Epithelial cell of prostate (primary cell): Measurements from ENCODE around the gene CAD.
"Not testable (repeated sequence)": the region's sequence is repeated elsewhere in the genome, so short reads cannot be mapped to it uniquely, and the experiment has no call there.

ENCODE experiments used
- DNase-seq: peaks from one replicate; pipeline ENCODE4 v3.0.0-alpha.2; 2011; ENCODE audit warnings: low read depth, low spot score
- H3K27ac ChIP-seq: fragments of 450-650 bp; 2 replicates; pipeline ENCODE4 v1.5.1; 2017; ENCODE audit warnings: mild to moderate bottlenecking

CAD gene

DNA sequence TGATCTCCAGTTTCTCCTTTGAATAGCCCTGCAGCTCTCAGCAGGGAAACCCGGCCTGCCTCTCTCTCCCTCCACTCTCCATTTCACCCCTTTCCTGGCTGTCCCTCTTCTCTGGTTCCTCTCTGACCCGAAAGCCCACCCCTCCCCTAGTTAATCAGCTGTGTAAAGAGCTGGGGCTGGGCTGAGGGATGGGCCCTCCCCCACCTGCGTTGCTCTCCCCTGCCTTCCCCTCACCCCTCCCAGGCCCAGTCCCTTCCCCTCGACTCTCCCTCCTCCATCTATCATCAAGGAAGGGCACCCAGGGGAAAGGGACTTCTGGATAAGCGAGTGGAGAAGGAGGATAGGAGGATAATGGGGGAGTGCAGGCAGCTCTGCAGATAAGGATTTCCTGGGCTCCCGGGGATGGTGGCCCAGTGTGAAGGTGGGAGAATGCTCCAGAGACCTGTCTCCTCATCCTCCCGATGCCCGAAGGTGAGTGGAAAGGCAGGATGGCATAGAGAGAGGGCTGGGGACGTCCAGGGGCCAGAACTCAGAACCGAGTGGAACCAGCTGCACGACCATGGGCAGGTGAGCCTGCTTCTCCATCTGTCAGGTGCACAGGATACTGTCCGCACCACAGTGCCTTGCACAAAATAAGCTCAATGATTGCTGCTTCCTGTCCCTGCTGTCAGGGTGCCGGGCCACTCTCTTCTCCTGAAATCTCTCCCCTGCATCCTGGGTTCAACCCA is 33.6 kb downstream of the CAD start:
- no peak overlapping the region for H3K27ac ChIP-seq
- no peak for DNase-seq

DNA sequence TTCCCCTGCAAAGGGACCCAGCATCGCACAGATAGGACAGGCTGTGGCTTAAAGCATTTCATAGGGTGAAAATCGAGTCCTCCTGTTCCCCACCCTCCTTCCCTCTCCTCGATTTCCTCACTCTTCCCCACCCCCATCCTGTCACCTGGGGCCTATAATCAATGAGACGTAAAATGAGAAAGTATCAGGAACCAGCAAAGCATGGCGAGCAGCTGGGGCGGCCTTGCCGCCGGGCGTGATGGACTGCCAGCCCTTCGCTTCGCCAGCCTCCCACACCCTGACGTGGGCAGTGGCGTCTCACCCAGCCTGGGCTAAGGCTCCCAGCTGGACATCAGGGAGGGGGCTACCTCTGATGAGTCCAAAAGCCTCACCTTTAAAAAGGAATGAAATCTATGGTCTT is 34.6 kb downstream of the CAD start:
- DNase-seq = no peak
- no peak overlapping the region for H3K27ac ChIP-seq

DNA sequence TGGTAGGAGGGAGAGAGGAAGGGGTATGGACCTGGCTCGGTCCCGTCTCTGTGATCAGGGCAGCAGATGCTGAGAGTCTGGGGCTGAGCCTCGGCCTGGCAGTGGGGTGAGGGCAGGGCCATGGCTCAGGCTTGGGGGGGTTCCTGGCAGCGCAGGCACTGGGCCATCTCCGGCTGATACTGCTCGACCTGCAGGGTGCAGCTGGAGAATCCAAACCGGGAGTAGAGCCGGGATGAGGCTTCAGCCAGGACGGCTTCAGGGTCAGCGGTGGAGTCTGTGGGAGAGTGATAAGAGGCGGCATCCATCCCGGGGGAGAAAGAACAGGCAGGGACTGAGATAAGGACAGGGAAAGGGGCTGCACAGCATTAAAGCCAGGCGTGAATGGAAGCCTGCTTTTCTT is 38.0 kb downstream of the CAD start:
- no peak overlapping the region for H3K27ac ChIP-seq
- DNase-seq = no peak

DNA sequence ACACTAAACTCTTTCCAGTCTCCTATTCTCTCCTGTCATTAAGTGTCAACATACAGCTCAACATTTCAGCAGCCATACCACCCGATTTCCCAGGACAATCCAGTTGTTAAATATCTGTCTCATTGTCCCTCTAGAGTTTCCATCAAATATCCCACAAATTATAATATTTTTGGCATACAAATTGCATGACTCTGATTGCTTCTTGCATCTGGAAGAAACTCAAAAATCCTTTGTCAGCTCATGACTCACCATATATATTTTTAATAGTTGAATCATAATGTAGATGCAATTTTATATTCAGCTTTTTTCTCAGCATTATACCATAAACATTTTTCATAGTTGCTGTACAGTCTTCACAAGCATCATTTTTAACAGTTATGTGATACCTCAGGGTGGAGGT is 38.5 kb downstream of the CAD start:
- H3K27ac ChIP-seq = no peak overlapping the region
- DNase-seq = no peak

DNA sequence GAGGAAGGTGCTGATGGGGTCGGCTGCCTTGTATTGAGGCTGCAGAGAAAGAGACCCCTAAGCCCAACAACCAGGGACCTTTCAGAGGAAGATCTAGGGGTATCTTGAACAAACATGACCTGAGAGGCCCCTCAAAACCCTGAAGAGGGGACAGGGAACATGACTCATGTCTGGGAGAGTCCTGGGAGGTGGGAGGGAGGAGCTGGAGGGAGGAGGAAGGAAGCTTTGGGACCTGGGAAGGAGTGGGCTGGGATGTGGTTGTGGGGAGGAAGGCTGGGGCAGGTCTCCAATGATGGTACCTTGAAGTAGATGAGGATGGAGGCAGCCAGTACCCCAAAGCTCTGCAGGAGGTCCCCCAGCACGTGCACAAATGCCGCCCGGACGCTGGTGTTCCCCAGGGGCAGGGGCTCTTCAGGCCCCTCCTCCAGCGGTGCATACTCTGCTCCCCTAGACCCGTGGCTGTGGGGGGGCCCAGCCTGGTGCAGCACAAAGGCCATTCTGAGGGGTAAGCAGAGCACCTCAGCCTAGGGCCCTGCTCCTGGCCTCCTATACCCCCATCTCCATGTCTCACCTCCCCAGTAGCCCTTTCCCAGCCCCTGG is 39.8 kb downstream of the CAD start:
- DNase-seq = no peak
- H3K27ac ChIP-seq = no peak overlapping the region

DNA sequence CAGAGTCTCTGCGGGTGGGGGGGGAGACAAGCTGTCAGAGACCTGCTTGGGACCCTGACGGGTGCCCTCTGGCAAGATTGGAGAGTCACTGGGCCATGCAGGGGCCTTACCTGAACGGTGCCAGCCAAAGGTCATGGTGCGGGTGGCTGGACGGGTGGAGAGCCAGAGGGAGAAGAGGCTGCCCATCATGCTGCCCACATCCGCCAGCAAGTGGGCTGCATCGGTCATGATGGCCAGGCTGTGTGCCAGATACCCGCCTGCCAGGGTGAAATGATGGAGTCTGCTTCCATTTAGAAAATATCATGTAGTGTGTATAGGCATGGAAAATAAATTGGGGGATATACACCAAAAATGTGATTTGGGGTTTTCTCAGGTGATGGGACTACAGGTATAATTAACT is 40.9 kb downstream of the CAD start:
- DNase-seq = no peak

DNA sequence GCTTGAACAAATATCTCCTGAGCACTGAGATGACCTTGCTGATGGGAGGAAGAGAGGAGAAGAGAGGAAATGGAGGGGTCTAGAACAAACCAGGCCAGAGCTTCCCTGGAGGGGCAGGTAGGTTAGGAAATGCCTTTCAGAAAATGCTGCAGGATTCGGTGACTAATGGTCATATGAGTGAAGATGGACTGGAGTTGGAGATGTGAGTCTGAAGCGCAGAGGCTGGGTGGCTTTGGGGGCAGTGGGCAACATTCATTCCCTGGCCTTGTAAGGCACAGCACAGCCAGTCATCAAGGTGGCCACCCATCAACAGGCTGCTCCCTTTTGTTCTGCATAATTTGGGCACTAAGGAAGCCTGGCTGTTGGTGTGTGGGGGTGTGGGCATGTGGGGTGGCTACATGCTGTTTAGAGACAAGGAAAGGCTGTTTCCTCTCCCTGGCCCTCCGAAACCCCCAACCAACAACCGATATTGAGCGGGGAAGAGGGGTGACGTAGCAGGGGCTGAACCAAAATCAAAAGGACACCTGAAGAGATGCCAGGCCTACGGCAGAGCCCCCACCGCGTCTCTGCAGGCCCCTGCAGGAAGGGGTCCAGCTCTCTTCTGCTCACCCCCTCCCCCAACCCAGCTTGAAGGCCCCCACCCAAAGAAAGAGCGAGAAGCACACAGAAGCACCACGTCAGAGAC is 44.2 kb downstream of the CAD start:
- no peak for DNase-seq
- H3K27ac ChIP-seq = no peak overlapping the region

More for the DNA sequence above, 40.9 kb downstream of the CAD start:
- no peak overlapping the region for H3K27ac ChIP-seq

DNA sequence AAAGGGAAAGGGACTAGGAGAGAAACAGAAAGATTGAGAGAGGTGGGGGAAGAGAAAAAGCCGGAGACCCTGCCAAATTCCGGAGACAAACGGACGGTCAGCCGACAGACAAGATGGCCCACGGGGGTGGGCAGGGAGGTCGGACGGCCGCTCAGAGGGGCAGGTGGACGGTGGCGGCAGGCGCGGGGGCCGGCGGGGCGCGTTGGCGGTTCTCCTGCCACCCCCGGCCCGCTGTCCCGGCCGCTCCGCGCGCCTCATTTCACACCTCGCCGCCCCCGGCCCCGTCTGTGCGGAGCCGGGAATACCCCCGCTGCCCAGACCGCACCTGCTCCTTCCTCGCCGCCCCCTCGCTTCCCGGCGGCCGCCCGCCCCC is 44.7 kb downstream of the CAD start:
- H3K27ac ChIP-seq = no peak overlapping the region
- DNase-seq = no peak

DNA sequence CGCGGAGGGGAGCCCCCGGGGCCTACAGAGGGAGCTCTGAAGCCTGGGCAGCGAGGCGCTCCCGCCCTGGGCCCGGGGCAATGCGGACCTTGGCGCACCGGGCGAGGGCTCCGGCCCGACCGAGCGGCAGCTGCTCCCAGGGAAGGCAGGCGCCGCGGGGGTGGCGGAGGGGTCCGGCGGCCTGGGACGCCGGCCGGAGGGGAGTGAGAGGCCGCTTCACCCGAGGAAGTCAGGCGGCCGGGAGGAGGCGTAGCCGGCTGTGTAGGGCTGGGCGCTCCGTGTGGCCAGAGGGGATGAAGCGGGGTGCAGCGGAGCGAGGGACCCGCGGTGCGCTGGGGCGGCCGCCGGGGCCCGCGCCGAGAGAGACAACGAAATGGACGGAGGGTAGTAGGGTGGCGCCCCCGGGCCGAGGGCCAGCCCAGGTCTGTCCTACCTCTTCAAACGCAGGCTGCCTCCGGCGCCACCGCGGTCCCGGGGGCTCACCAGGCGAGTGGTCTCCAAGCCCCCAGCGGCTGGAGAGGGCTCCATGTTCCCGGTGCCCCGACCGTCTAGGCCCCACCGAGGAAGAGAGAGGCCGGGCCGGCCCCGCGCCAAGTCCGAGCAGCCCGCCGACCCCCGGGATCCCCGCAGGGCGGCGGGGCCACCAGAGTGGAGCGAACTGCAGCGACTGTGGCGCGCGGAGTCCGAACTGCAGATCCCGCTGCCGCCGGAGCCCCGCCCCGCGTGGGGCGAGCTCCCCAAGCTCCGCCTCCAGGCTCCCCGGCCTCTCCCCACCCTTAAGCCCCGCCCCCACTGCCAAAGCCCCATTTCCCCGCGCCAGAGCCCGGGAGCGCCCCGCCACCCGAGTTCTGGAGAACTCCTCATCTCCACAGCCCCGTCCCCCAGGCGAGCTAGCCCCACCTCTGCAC is 45.5 kb downstream of the CAD start, which contains the start of gene SLC30A3:
SLC30A3 (minus strand) TSS at position 669 of the 908 bp plus-strand sequence; CDS start at position 528, 141 bp downstream.
- DNase-seq = no peak
- no peak within 1 kb of the TSS for H3K27ac ChIP-seq

DNA sequence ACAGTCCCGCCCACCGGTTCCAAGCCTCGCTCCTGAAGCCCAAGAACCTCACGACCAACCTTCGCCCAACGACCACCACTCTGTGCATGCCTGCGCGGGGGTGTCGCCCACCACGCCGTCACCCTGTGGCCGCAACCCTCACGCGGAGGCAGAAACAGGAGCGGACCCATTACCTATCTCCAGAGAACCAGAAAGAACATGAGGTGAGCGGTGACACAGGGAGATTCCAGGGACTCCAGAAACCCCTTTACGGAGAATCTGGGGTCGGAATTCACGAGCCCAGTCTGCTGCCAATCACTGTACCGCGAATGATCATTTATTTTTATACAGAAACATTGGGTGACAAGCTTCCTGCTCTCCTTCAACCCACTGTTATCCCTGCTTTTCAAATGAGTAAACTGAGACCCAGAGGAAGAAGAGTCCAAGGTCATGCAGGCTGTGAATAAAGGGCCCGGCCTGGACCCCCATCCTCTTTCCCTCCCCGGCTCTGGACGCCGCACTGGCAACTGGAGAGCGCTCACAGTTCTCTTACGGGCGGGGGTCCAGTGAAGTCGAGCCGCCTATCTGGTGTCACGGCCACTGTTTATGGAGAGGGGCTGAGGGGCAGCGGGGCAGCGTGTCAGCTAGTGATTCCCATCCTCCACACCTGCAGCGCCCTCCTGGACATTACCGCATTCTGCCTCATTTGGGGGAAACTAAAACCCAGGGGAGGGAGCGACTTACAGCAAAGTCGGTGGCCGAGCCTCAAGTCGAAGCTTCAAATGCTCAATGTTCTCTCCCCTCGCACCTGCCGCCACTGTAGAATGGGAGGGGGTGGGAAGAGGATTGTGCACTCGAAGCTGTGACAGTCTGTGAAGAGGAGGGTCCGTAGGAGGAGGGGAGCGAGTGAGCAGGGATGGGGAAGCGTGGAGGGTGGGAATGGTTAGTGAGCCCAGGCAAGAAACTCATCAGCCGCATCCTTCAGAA is 46.4 kb downstream of the CAD start:
- DNase-seq = no peak
- no peak overlapping the region for H3K27ac ChIP-seq

DNA sequence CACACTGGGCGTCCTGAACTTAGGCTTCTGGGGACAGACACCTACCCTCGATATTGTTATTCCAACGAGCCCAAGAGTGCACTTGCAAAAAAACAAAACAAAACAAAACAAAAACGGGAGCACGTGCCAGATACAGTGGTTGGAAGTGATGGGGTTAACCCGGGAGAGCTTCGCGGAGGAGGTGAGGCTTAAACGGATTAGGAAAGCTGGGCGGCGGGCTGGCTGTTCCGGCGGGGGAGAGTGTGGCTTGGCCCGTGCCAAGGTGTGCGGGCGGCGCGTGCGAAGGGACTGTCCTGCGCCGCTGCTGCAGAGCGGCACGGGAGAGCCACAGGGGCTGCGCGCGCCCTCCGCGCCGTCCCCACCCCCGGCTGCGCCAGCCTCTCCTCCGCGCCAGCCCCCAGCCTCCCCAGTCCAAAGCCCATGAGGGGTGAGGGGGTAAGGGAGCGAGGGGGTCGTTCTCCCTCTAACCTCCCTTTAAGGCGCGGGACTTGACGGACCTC is 47.1 kb downstream of the CAD start:
- no peak for DNase-seq
- no peak overlapping the region for H3K27ac ChIP-seq

DNA sequence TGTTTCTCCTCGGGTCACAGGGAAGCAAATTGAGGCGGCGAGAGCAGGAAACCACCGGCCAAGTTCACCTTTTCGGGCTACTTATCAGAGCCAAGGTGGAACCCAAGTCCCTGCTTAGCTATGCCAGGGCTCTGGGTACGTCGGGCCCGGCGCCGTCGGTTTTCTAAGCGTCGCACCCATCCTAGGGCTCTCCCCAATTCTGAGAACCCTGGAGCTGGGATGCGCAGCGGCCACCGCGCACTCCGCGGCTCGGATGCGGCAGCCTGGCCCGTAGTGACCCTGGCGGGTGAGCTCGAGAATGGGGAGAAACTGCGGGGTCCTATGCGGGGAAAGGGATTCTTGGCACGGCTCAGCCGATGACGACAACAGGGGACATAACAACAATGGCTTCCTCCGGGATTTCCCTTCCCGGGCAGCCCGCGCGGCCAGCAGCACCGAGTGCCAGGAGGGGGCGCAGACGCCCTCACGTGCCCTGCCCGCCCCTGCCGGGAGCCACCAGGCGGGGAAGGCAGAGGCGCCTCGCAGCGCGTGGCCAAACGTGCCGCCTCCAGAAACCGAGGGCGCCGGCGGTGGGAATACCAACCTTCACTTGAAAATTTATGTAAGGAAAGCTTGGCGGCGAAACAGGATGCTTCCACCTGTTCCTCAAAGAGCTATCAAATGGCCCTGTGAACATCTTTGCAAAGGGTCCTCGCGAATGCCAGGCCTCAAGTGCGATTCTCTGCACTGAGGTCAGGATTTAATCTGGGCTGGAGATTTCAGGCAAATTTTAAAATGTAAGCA is 47.8 kb downstream of the CAD start:
- no peak overlapping the region for H3K27ac ChIP-seq
- DNase-seq = no peak

DNA sequence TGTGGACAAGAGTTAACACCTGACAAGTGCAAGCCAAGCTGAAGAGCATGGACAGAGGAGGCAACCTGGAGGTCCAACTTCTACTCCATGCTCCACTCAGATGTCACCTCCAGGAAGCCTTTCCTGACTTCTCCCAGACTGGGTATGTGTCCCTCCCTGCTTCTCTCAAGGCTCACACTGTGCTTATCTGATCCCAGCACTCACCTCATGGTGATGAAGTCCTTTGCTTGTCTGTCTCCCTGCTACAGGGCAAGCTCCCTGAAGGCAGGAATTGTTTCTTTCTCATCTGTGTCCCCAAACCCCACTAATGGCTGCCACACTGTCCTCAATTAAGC is 48.3 kb downstream of the CAD start:
- no peak overlapping the region for H3K27ac ChIP-seq
- no peak for DNase-seq

DNA sequence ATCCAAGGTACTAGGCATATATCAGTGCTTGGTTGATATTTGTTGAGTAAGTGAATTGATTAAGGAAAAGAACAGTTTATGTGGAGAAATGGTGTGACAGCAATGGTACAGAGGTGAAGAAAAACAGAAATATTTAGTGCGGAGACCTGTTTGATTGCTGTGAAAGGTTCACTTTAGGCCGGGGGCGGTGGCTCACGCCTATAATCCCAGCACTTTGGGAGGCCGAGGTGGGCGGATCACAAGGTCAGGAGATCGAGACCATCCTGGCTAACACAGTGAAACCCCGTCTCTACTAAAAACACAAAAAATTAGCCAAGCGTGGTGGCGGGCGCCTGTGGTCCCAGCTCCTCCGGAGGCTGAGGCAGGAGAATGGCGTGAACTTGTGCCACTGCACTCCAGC is 51.1 kb downstream of the CAD start:
- not testable (repeated sequence) for H3K27ac ChIP-seq, DNase-seq

DNA sequence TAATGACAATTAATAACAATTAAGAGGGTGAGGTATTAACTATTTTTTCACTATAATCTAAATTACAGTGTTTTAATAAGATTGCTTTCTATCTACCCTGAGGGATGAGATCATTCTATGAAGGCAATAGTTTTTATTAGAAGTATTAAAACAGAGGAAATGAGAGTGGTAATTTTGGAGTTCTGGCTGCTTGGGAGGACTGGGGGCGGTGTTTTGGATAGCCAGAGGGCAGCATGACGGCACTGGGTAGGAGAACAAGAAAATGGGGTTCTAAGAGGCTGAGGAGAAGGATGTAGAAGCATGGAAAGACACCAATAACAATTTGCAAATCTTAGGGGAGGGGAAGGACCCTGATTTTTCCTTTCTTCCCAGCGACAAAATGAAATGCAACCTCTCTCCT is 53.0 kb downstream of the CAD start:
- DNase-seq = no peak
- no peak overlapping the region for H3K27ac ChIP-seq

DNA sequence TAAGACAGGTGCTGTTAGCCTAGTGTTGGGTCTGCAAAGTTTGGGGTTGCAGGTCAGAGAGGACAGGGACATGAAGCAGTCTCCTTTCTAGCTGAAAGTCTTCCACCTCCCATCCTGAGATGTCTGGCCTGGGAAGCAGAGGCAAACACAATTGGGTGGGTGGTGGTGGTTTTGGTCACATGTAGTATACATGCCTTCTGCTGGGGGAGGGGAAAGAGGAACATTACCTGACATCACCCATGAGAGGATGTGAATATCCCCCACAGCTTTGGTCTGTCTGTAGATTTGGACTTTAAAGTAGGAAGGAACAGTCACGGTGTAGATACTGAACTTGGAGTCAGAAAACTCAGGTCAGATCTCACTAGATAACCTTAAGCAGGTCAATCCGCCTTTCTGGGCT is 53.5 kb downstream of the CAD start:
- no peak for DNase-seq
- H3K27ac ChIP-seq = no peak overlapping the region

DNA sequence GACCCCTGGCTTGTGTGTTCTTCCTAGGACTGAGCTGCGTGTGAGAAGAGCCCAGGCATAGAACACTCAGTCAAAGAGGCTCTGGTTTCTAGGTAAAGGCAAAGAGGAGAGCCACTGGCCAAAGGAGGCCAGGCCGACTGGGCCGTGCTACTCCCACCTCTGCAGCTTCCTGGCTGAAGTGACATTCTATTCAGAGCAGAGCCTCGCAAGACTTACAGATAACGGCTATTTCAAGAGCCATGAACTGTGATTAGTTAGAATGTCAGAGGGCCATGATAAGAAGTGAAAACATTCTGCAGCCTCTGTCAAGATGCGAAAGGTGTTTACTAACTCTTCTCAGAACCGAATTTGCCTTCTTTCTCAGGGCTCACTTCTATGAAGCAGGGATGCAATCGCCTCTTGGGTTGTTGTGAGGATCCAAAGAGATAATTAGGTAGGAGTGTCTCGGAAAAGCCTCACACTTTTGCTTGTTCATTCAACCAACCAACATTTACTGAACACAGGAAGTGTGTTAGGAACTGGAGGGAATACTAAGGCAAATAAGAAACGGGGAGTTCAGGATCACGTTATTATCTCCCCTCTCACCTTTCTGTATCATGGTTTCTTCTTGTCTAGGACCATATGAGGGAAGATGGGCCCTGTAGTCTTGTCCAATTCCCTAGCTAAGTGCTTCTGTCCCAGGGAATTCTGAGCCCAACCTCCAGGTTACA is 54.6 kb downstream of the CAD start:
- no peak for DNase-seq
- H3K27ac ChIP-seq = no peak overlapping the region
